Stimulated activated CD8-positive, alpha-beta memory T cell treated with anti-CD3 and anti-CD28 coated beads, Interleukin-7, amount 100 ng/mL, for 4 hours (primary cell): ENCODE measurements around the gene APIP.
"Not testable (repeated sequence)": the region's sequence is repeated elsewhere in the genome, so short reads cannot be mapped to it uniquely, and the experiment has no call there.

ENCODE experiments used
- DNase-seq, 2 donors: peaks; one replicate each; pipeline ENCODE4 v3.0.0-alpha.2; 2020; ENCODE audit warnings: low read depth in 2 of 2

Gene APIP

DNA sequence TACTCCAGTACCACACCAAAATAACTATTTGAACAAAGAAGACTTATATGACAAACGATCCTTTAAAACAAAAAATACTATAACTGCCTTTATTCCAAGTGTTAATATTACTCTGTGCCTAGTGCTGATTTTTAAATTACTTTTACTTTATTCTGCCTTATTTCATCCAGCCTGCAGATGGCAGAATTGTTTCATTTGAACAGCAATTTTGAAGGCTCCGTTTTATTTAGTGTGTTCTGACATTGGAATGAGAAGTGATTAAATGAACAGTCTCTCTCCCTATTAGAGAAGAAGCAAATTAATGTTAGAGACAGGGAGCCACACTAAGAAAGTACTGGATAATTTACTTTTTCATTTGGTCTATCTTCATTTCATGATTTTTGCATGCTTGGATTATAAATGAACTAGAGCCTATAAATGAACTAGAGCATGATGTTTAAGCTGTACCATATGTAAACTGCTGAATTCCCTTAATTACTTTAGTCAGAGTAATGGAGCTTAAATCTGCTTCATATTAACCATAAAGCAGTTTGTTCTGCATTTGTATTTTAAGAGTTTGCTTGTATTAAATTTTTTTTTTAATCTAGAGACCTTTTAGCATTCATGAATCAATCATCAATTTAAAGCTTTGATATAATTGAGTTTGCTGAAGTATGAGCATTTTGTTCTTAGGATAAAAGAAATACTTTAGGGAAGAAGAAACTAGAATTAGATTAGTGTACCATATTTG is 10.1 kb upstream of the APIP start:
- no peak for DNase-seq

DNA sequence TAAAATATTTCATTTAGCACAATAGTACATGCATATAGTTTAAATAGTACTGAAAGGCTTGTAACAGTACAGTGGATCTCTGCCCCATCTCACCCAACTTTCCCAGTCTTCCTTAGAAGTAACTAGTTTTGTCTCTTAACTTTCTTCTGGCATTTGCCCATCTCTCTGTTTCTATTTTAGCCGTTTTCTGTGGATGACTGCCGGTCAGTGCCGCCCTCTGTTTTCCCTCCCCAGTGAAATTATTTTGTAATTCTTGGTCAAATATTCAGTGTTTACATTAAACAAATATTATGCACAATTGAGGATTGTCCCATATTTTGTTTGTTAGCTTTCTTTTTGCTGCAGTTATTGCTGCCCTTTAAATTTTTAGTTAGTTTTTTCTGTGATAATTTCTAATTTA is 8.5 kb upstream of the APIP start:
- no peak for DNase-seq

DNA sequence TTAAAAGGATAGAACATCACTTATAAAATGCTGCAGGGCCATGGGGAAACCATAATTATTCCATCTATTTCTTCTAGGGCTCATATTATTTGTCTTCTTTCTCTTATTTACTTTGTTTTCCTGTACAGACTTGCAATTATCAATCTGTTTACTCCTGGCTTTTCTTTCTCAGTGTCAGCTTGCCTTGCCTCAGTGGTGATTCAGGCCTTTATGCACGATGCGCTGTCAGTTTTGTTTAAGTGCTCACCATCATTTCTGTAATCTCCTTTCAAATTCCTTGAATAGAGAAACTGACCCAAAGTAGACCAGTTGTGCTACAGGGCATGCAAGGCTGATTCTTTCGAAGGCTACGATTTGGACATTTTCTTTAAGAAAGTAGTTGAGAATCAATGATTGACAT is 5.0 kb upstream of the APIP start:
- DNase-seq, result no peak

DNA sequence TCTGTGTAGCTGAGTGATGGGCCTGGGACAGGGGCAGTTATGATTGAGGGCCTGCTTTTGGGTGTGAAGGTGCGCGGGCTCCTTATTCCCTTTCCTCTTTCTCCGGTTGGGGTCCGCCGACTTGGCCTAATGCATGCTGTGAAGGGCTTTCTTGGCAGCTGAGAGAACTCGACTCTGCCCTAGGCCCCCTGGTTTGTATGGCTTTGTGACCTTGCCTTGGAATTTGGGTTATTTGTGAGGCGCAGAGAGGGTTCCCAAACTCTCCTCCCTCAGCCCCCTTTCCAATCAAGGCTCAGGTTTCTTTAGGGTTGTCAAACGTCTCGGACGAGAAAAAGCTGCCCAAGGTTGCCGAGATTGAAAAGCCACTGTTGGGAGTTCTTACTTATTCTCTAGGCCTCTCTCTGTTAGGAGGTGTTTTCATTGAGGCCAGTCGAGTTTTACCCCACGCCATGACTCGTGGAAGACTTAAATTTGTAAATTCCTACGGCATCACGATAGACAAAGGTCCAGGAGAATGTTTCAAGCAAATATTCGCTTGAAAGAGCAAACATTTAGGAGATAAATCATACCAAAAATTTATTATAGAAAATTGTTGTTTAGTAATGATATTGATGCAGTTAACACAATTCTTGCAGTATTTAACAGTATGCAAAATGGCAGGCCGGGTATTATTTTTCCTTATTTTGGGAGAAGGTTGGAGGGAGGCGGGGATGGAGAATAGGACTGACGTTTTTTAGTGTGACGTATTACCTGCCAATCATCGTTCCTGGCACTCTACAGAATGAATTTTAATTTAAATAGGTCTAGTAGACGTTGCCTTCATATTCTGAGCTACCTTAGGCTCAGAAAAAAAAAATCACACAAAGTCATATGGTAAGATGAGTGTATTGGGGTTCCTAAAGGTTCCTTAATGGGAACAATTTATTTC is 928 bp upstream of the APIP start:
- no peak for DNase-seq

DNA sequence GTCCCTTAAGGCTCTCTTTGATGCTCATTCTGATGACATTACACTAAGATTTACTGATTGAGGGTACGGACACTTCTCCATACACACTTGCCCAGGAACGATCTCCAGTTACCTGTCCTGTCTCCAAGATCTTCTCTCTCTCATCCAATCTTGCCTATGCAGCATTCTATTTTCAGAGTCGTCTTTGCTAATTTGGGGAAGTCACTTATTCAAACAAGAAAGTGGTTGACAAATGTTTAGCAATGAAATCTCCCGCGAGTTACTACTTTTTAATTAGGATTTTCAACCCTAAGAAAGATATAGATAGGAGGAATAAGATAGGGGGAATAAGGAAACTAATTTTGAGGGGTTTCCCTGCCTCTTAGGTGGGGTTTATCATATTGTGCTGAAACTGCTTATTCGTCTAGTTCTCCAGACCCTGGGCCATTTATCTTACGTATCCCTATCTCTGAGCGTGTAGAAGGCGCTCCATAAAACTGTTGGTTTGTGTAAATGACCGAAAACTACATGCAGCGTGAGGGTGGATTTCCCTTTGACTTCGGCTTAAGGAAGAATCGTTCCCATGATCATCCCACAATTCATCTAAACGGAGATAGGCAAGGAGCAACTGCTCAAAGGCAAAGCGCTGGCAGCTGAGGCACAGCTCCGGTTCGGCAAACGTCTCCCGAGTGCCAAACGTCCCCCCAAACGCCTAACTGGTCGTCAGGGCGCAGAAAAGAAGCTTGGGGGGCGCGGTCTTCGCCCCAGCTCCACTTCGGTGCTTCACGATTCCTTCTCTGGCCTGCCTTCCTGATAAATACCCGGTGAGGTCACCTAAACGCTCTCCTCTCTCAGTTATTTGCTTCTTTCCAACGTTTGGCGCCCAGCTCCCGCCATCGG is 804 bp downstream of the APIP start:
- no peak for DNase-seq

DNA sequence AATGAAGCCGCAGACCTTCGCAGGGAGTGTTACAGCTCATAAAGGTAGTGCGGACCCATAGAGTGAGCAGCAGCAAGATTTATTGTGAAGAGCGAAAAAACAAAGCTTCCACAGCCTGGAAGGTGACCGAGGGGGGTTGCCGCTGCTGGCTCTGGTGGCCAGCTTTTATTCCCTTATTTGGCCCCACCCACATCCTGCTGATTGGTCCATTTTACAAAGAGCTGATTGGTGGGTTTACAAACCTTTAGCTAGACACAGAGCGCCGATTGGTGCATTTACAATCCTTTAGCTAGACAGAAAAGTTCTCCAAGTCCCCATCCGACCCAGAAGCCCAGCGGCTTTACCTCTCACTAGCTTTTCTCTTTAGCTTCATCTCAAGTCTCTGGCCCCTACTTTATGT is 2.6 kb downstream of the APIP start:
- DNase-seq, result not testable (repeated sequence)

DNA sequence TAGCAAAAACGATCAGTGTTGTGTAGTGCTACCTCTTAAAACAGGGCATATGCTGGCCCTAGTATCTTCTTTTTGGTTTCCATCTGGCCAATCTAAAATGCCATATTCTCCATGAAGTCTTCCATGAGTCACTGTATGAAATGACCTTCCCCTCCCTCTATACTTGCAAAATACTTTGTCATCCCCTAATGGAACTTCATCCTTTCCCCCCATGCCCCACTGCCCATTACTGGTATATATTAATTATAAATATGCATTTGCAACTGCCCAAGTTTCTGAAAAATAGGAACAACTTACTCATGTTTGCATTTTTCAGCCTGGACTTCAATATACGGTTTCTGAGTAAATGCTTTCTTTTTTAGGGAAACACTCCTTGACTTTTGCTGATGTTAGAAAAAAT is 4.5 kb downstream of the APIP start:
- no peak for DNase-seq

DNA sequence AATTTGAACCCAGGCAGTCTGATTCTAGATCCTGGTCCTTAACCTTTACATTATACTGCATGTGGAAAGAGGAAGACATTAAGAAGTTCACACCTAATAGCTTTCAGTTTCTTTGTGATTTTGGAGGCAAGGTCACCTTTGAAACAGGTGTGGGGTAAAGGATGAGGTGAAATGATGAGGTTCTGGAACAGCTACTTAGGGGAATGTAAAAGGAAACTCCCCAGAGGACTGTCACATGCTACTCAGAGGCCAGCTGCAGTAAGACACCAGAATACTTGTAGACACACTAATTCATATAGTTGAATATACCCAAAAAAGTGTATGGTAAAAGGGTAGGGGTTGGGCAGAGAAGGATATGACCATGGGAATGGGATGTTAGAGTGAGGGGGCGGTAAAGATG is 5.4 kb downstream of the APIP start:
- DNase-seq, result no peak

DNA sequence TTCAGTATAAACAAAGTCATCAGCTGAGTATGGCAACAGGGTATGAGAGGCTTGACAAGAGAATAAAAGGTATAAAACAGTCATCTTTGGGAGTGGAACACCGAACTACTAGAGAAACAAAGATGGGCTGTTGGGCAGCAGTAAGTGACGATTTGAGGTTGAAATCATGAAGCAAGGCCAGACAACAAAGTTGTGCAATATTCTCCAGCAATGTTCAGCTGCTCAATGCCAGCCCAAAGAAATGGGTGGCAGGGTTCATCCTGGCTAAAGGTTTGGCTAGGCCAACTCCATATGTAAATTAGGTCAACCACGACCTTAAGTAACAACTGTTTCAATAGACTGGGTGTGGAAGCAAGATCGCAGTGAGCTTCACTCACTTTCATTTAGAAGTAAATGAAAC is 6.2 kb downstream of the APIP start:
- DNase-seq, result no peak

DNA sequence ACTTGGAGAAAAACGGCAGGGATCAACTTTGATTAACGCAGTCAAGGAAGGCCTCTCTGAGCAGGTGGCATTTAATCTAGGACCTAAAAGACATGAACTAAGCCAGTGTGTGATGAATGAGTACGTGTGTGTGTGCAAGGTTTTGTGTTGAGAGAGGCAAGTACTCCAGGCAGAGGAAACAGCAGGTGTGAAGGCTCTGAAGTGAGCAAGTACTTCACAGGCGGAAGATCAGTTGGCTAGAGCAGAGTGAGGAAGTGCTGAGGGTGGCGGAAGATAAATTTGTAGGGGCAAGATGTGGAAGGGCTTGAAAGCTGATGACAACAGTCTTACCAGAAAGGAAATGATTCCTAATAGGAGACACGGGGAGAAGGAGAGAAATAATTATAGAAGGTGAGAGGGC is 6.8 kb downstream of the APIP start:
- no peak for DNase-seq

DNA sequence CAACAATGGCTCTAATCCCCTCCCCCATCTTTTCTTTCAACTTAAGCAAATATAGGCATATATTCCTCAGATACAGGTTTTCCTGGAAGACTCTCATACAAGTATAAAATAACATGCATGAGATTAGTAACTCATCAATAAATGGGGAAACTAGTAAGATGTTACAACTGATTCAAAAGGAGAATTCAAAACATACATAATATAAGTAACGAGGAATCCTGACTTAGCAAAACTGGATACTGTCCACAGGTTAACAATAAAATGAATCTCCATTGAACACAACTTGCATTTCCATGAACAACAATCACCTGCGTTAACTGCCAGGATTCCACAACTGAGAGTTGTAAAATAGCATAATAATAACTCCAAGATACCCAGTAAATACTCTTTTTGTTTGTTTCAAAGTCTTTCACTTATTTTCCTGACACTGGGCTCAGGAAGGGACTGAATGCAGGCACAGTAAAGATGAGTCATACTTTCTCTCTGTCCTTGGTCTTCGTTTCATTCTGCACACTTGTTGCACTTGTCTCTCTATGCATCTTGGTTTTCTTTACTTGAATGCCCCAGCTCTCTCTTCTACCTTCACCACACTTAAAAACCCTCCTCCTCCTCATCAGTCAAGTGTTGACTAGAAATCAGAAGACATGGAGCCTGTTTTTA is 8.1 kb downstream of the APIP start:
- DNase-seq, result no peak

DNA sequence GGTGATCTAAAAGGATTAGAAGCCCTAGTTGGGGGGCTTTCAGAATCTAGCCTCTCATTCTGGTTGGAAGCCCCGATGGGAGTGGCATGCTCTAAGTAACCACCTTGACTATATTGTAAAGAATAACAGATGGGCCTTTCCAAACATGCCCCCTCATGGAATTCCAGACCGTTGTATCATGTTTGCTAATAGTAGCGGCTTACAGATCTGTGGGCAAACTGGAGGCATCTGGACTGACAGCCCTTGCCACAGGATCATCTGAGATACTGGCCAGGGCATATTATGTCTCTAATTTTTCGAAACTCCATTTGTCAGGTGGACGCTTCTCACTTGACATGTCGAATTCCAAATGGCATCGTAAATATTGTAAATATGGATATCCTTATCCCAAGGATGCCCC is 10.5 kb downstream of the APIP start:
- DNase-seq, result no peak

DNA sequence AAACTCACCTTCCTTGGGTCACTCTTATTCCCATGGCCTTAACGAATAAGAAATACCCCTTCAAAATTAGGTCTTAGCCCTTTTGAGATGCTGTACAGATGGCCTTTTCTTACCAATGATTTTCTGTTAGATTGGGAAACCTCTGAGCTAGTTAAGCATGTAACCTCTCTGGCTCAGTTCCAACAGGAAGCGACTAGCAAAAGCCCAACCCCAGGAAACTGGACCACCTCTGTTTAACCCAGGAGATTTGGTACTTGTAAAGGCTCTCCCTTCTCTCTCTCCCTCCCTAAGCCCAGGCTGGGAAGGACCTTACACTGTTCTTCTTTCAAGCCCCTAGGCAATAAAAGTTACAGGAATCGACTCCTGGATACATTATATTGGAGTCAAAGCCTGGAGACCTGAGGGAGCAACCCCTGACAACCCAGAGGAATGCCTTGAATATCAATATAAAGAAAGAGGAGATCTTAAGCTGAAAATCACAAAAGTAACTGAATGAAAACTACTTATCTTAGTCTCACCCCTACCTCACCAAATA is 11.7 kb downstream of the APIP start:
- no peak for DNase-seq

DNA sequence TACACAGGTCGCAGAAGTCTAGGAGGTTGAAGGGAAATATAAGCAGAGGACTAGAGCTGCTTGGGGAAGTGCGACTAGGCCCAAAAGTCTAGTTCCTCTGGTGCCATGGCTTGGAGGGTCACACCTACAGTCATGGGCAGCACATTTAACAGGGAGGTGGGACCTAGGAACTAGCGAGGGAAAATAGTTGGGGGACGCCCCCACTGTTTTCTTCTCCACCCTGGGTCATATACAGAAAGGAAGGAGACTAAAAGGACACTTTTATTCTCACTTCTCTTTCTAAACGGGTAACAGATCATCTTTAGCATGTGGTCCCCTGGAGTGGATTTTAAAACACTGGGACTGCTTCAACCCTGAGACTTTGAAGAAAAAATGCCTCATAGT is 16.6 kb downstream of the APIP start:
- no peak for DNase-seq

DNA sequence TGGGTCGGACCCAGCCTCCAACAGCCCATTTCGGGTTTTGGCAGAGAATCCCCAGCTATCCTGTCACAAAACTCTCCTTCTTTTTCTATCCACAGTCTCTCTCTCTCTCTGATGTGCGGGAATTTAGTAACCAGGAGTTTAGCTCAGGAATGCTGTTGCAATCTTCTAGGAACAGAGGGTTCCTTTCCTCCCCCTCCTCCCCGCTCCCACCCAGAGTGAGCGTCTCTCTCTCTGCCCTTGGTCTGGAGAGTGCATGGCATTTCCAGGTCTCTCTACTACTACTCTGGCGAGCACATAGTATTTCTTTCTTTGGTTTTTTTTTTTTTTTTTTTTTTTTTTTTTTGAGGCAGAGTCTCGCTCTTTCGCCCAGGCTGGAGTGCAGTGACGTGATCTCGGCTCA is 17.7 kb downstream of the APIP start:
- DNase-seq, result no peak

DNA sequence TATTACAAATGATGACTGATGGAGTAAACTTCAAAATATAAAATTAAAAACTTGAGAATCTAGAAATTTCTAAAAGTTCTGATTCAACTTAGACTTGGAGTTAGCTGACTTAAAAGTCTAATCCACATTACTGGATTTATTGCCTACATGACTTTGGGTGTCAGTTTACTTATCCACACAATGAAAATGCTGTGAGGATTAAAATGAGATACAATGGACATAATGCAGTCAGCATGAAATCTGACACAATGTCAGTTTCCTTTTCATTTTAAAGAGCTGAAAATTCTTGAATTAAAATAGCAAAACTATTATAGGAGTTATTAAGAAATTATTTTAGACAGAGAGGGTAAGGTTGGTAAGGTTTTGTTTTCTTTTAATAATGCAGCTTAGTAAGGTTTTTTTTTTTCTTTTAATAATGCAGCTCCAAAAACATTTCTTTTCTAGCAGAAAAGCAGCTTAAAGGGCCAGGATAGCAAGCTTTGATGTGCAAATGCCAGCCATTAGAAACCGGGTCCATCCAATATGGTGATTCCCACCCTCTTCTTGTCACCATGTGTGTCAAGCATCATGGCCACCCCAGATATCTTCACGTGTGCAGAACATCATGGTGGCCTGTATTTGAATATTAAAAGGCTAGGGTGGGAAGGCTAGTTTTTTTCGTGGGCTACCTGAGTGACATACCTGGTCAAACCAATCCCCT is 18.9 kb downstream of the APIP start:
- no peak for DNase-seq

DNA sequence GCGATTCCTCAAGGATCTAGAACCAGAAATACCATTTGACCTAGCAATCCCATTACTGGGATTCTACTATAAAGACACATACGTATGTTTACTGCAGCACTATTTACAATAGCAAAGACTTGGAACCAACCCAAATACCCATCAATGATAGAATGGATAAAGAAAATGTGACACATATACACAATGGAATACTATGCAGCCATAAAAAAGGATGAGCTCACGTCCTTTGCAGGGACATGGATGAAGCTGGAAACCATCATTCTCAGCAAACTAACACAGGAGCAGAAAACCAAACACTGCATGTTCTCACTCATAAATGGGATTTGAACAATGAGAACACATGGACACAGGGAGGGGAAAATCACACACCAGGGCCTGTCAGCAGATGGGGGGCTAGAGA is 20.0 kb downstream of the APIP start:
- DNase-seq, result not testable (repeated sequence)

DNA sequence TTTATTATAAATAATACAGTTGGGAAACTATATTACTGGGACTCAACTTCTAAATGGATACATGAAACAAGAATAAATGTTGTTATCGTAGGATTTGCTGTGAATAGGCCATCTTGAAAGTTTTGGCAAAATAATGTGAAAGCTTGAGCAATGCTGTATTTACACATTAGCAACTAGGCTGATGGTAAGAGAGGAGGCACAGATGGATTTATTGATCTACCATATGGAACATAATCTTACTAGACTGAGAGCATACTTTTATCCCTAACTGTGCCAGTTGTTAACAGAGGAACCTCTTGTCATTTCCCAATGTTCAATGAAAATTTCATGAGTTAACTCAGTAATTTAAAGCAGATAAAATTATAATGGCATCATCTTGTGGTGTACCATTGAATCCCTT is 22.8 kb downstream of the APIP start:
- DNase-seq, result no peak

DNA sequence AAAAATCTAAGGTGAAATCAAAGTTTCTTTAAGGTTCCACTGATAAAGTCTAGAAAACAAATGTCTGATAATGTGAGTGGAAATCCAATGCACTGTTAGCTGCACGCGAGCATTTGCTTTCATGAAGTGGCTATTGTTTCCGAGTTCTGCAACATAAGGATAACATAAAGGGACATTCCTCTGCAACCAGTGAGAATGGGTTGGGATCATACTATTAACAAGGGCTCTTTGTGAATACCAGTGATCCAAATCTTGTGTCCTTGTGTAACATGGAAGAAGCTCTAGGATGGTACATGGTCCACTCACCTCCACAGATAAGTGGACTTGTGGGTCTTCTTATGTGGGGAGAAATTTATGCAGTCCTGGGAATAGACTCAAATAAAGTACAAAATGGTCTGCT is 24.6 kb downstream of the APIP start:
- DNase-seq, result no peak

DNA sequence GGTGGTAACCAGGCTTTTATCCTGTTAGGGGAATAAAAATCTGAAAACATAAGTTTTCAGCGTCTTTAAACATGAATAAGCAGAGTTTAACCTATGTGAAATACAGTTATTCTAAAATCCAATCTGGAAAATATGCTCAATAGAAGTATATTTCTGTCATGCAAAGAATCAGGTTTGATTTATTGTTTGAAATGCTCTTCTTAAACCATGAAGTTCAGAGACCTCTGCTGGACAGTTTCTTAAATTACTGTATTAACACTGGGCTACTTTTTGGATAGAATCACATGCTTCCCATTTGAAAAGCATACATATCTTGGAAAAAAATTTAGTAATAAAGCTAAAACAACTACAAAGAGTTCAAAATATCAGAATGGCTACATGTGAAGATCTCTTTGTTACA is 25.4 kb downstream of the APIP start:
- DNase-seq, result no peak

DNA sequence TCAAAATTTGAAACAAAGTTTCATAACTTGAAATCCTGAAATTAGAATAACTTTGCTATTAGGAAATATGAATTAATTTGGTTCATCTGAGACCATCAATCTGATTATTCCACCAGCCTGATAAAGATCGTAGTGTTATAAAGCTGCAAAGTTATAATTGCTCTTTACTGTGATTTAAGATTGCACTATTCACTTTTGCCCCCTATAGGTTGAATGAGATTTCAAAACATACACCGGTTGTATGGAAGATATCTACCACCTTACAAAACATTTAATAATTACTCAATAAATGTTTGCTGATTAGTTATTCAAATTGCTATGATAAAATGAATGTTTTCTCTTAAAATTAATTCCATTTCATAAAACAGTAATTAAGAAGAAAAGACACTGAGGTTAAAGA is 26.1 kb downstream of the APIP start:
- DNase-seq, result no peak
